HG02642 (cell line): ENCODE results near the gene DRAXIN.

ENCODE experiments used
- ATAC-seq: cut with Tn5 transposase; IDR thresholded peaks from one replicate; pipeline ENCODE4 v1.9.1; 2021; ENCODE audit warnings: mild to moderate bottlenecking; ENCODE audit not compliant: unreplicated experiment, poor library complexity

DRAXIN gene

GRCh38 chr1:11705596-11705995 lies 14.1 kb downstream of the DRAXIN start:
- no peak for ATAC-seq

GRCh38 chr1:11706292-11706691 lies 14.8 kb downstream of the DRAXIN start:
- no peak for ATAC-seq

GRCh38 chr1:11707621-11708276 lies 16.2 kb downstream of the DRAXIN start:
- ATAC-seq: no peak

- no peak for ATAC-seq
Observed at GRCh38 chr1:11708554-11709350, 17.2 kb downstream of the DRAXIN start.

GRCh38 chr1:11711490-11711889 lies 20.0 kb downstream of the DRAXIN start:
- ATAC-seq: no peak

- no peak for ATAC-seq
Observed at GRCh38 chr1:11712285-11712684, 20.8 kb downstream of the DRAXIN start.

- ATAC-seq: no peak
Observed at GRCh38 chr1:11713095-11713494, 21.6 kb downstream of the DRAXIN start.

- ATAC-seq: no peak
Observed at GRCh38 chr1:11714831-11715575, 23.5 kb downstream of the DRAXIN start.

- ATAC-seq: no peak
Observed at GRCh38 chr1:11719313-11720032, 28.0 kb downstream of the DRAXIN start.

- ATAC-seq: no peak
Observed at GRCh38 chr1:11720033-11720376, 28.5 kb downstream of the DRAXIN start.

GRCh38 chr1:11720525-11720924 lies 29.0 kb downstream of the DRAXIN start:
- ATAC-seq: no peak

GRCh38 chr1:11721311-11721710 lies 29.8 kb downstream of the DRAXIN start:
- no peak for ATAC-seq

- ATAC-seq: no peak
Observed at GRCh38 chr1:11722538-11722937, 31.0 kb downstream of the DRAXIN start.

- no peak for ATAC-seq
Observed at GRCh38 chr1:11725616-11726015, 34.1 kb downstream of the DRAXIN start.

- no peak for ATAC-seq
Observed at GRCh38 chr1:11727119-11727518, 35.6 kb downstream of the DRAXIN start.

GRCh38 chr1:11728126-11728806 lies 36.8 kb downstream of the DRAXIN start:
- ATAC-seq: no peak

GRCh38 chr1:11729155-11729497 lies 37.6 kb downstream of the DRAXIN start:
- ATAC-seq: no peak

GRCh38 chr1:11729498-11730428 lies 38.3 kb downstream of the DRAXIN start:
- no peak for ATAC-seq

GRCh38 chr1:11730429-11730891 lies 39.0 kb downstream of the DRAXIN start:
- no peak for ATAC-seq
